Measurements from ENCODE around the gene PHF2. TPM values are rescaled to one million over a fixed set of nuclear protein-coding genes. Genes with fewer than 3 reads are reported as not detected.

PHF2 gene
- total and polyA plus RNA-seq, 2 of the 4 experiments (the other 2 are of a cell fraction), result 5.9 to 9.5 TPM

- H4K20me1 ChIP-seq (ENCODE audit: insufficient read depth, low read length), result peaks cover 73% of the 10 kb centered on the region
- no CpG with 5 or more reads among the region's 2 CpGs for WGBS, 2 experiments (ENCODE audit: extremely low coverage in 2 of 2, insufficient read length in 1 of 2)
Observed at GRCh38 chr9:93616044-93616443, 39.7 kb downstream of the PHF2 start.

More at GRCh38 chr9:93616044-93616443, 39.7 kb downstream of the PHF2 start:
- ChIA-PET POLR2A (ENCODE audit: unreplicated experiment) (no interaction called here), CTCF (no interaction called here)
- peaks cover 42 to 74% of the 10 kb centered on the region in 2 experiments for H3K79me1 ChIP-seq (ENCODE audit: low read depth in 1 of 2, low read length in 2 of 2)
- no peak overlapping the region for H3K4me3 ChIP-seq (ENCODE audit: insufficient read depth, low read depth, low read length)
- no peak overlapping the region for H3K27ac ChIP-seq (ENCODE audit: insufficient read depth, low read length)
- peaks cover 4% of the 10 kb centered on the region; the same call in 1 of the 2 replicates for H3K4me1 ChIP-seq (ENCODE audit: control insufficient read depth, insufficient read depth, low read length)
- no peak overlapping the region for H2BK120ac ChIP-seq (ENCODE audit: low read depth, low read length)
- TF ChIP-seq FOS (IDR thresholded peaks at IDR 0.05; ENCODE audit: low read depth, low read length) (no peak), RFX5 (IDR thresholded peaks at IDR 0.05; ENCODE audit: low read depth, low read length) (no peak)
- DNase-seq (no peak), ATAC-seq (ENCODE audit: low read depth) (no peak)
- BruUV-seq (replicated peaks), result no TSS peak
- no peak overlapping the region for H3K9ac ChIP-seq (ENCODE audit: low read depth, low read length)
- no peaks in the 10 kb centered on the region for H3K36me3 ChIP-seq (ENCODE audit: control insufficient read depth, insufficient read depth, low read length)
- dilution Hi-C loops (cut with HindIII; ENCODE audit: low sequenced_read_pairs, unreplicated experiment) (no loop called here), in situ Hi-C loops (cut with MboI; ENCODE audit: low sequenced_read_pairs) (no loop called here), intact Hi-C loops (cut with micrococcal nuclease) (no loop called here)
- H4K8ac ChIP-seq (ENCODE audit: low read depth in 2 of 2, low read length in 2 of 2), result no peak overlapping the region
- H3K4me2 ChIP-seq (ENCODE audit: low read depth, low read length), result no peak overlapping the region
- no peak overlapping the region for H2BK5ac ChIP-seq (ENCODE audit: low read depth, low read length, poor library complexity, severe bottlenecking)
- H3K56ac ChIP-seq (ENCODE audit: extremely low read depth, insufficient read depth, low read length), result no peak overlapping the region
- no peak overlapping the region for H3K23ac ChIP-seq (ENCODE audit: low read depth, low read length)
- H3K9me1 ChIP-seq (ENCODE audit: insufficient read depth, low read length), result peaks cover 24% of the 10 kb centered on the region
- no peak overlapping the region for H2AFZ ChIP-seq (replicated peaks; ENCODE audit: low read length, poor library complexity)
- H3K18ac ChIP-seq (ENCODE audit: low read depth, low read length), result no peak overlapping the region
- no peak overlapping the region for H2BK20ac ChIP-seq (ENCODE audit: low read depth, low read length)
- H2BK15ac ChIP-seq (ENCODE audit: low read depth, low read length), result no peak overlapping the region
- no peak overlapping the region for H2AK9ac ChIP-seq (replicated peaks; ENCODE audit: low read depth, low read length, poor library complexity)
- H4K91ac ChIP-seq (ENCODE audit: insufficient read depth, low read depth, low read length), result no peak overlapping the region
- H3K27me3 ChIP-seq (ENCODE audit: control insufficient read depth, insufficient read depth, low read length), result no peaks in the 10 kb centered on the region
- H3K4ac ChIP-seq (ENCODE audit: low read depth, low read length), result no peak overlapping the region
- H2AK5ac ChIP-seq (ENCODE audit: low read depth, low read length), result no peak overlapping the region
- no peaks in the 10 kb centered on the region for H3K9me3 ChIP-seq (ENCODE audit: control insufficient read depth, insufficient read depth, low read length)
- H4K5ac ChIP-seq (ENCODE audit: low read depth, low read length), result no peak overlapping the region
- H3K14ac ChIP-seq (replicated peaks; ENCODE audit: low read depth, low read length), result no peak overlapping the region
